ENCODE data around the gene ZFYVE27. TPM values are rescaled to one million over a fixed set of nuclear protein-coding genes. Genes with fewer than 3 reads are reported as not detected.
A peak's percentile ranks its signal among the peaks of the same experiment; 100 is the strongest.

ZFYVE27 gene
- total and polyA plus RNA-seq, 10 of the 15 experiments (the other 5 are each of a cell fraction or from before 2014, with no cell fraction given), result 1.1 to 28.9 (median 21.4) TPM

DNA sequence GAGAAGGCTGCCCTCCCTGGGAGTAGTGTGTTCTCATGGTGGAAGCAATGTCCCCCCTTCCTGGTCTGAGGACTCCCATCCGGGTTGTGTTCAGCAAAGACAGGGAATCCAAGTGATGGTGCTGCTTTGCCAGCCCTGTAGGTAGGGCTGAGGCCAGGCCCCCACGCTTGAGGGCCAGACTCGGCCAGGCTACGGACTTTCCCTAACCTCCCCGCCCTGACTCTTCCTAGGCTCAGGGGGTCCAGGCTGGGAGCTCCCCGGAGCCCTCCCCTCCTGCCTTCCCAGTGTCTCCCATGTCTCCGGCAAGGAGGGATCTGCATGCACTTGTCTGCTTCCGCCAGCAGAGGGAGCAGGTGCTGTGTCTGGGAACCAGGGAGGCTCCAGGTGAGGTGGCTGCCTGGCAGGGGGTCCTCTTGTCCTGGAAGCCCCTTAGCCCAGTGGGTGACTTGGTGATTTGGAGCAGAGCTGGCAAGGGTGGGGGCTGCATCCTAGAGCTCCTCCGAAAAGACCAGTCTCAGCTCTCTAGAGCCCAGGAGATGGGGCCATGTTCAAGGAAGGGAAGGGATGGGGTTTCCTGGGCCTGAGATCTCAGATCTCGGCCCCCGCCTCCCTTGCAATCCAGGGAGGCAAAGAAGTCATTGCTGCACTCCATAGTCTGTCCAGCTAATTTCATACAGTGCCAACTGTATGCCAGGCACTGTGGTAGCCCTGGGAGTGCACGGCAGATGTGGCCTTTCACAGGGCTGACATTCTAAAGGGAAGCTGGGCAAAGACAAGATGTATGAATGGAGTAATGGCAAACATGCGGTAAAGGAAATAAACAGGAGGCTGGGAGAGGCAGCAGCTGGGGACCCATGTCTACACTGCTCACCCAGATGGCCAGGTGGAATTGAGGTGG is 55.1 kb downstream of the ZFYVE27 start:
- Histone ChIP-seq H3K27me3 (replicated peaks in 1 of 2; ENCODE audit: control insufficient read depth in 2 of 2, insufficient read depth in 2 of 2, low read length in 1 of 2) (peaks cover 0 to 3% of the 10 kb centered on the region in 2 experiments; a peak in 1 of 4 replicates), H3K9ac (ENCODE audit: control insufficient read depth, insufficient read depth, low read length) (no peak overlapping the region), H3K4me3 (no peak overlapping the region), H3K4me2 (ENCODE audit: control insufficient read depth, insufficient read depth) (no peak overlapping the region), H3K9me3 (replicated peaks; ENCODE audit: control insufficient read depth, insufficient read depth, low read length) (no peaks in the 10 kb centered on the region), H2AFZ (ENCODE audit: control insufficient read depth, low read depth, low read length) (no peak overlapping the region), H4K20me1 (ENCODE audit: control insufficient read depth, insufficient read depth) (no peaks in the 10 kb centered on the region), H3K79me2 (ENCODE audit: control insufficient read depth, insufficient read depth, low read length) (no peaks in the 10 kb centered on the region), H3K36me3 (ENCODE audit: control insufficient read depth in 2 of 2, insufficient read depth in 2 of 2, low read length in 1 of 2) (no peaks in the 10 kb centered on the region), H3K27ac (ENCODE audit: control insufficient read depth, insufficient read depth) (no peak overlapping the region), H3K4me1 (ENCODE audit: control insufficient read depth, insufficient read depth, low read length) (no peaks in the 10 kb centered on the region)
- WGBS (ENCODE audit: insufficient coverage, insufficient replicate concordance, low lambda C conversion rate, missing lambda C conversion rate), result 7% methylated on average over 13 of the region's 13 CpGs
- ATAC-seq (peak; percentile 95), DNase-seq (ENCODE audit: low read depth, low spot score) (no peak), FAIRE-seq (peak; percentile 89)
- ChIA-PET CTCF (interaction anchor here (0.7 to 5.1 kb wide), 10 partner anchors 14 to 250 kb away, joined by 3 to 42 read pairs (median 4); no protein-coding TSS in a partner anchor), POLR2A (no interaction called here), SMC1A (ENCODE audit: uncharacterized antibody, unreplicated experiment) (interaction anchor here (1.4 kb wide), 1 partner anchor 83 kb away, joined by 3 read pairs; no protein-coding TSS in a partner anchor), RAD21 (ENCODE audit: unreplicated experiment) (interaction anchor here (1.7 kb wide), 1 partner anchor 76 kb away, joined by 5 read pairs; no protein-coding TSS in a partner anchor)
- in situ Hi-C loops (cut with MboI) (no loop called here), intact Hi-C loops (cut with micrococcal nuclease; ENCODE audit: unreplicated experiment) (loop anchor here (1.0 to 5.0 kb wide), 2 partner anchors 77 to 250 kb away; no protein-coding TSS in a partner anchor)
- BruUV-seq (replicated peaks), result no TSS peak
- TF ChIP-seq ZNF274 (IDR thresholded peaks at IDR 0.05; ENCODE audit: insufficient read depth, insufficient read length), result no peak
- TF ChIP-seq RAD21 (IDR thresholded peaks at IDR 0.05; ENCODE audit: insufficient read depth, low read depth, low read length), result peak; percentile 72
- no peak for TF ChIP-seq BHLHE40 (IDR thresholded peaks at IDR 0.05; ENCODE audit: borderline replicate concordance in 1 of 2, low read depth in 2 of 2, low read length in 1 of 2)
- TF ChIP-seq SUZ12 (IDR thresholded peaks at IDR 0.05; ENCODE audit: unreplicated experiment), result no peak
- TF ChIP-seq, protein P1, sequence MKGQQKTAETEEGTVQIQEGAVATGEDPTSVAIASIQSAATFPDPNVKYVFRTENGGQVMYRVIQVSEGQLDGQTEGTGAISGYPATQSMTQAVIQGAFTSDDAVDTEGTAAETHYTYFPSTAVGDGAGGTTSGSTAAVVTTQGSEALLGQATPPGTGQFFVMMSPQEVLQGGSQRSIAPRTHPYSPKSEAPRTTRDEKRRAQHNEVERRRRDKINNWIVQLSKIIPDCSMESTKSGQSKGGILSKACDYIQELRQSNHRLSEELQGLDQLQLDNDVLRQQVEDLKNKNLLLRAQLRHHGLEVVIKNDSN (IDR thresholded peaks at IDR 0.05; ENCODE audit: borderline replicate concordance, extremely low read length, insufficient read depth, low read depth, low read length), result no peak
- TF ChIP-seq TCF3 (IDR thresholded peaks at IDR 0.05; ENCODE audit: borderline replicate concordance, insufficient read depth, low read depth, low read length), result 0 out of 2 replicates have a peak, but pooled peaks have one; percentile 12
- TF ChIP-seq STAT1 (conservative IDR thresholded peaks at IDR 0.05), result 0 out of 2 replicates have a peak, but pooled peaks have one; percentile 64
- no peak for TF ChIP-seq POLR2A (IDR thresholded peaks at IDR 0.05; ENCODE audit: low read depth, low read length)
- TF ChIP-seq, protein P2, sequence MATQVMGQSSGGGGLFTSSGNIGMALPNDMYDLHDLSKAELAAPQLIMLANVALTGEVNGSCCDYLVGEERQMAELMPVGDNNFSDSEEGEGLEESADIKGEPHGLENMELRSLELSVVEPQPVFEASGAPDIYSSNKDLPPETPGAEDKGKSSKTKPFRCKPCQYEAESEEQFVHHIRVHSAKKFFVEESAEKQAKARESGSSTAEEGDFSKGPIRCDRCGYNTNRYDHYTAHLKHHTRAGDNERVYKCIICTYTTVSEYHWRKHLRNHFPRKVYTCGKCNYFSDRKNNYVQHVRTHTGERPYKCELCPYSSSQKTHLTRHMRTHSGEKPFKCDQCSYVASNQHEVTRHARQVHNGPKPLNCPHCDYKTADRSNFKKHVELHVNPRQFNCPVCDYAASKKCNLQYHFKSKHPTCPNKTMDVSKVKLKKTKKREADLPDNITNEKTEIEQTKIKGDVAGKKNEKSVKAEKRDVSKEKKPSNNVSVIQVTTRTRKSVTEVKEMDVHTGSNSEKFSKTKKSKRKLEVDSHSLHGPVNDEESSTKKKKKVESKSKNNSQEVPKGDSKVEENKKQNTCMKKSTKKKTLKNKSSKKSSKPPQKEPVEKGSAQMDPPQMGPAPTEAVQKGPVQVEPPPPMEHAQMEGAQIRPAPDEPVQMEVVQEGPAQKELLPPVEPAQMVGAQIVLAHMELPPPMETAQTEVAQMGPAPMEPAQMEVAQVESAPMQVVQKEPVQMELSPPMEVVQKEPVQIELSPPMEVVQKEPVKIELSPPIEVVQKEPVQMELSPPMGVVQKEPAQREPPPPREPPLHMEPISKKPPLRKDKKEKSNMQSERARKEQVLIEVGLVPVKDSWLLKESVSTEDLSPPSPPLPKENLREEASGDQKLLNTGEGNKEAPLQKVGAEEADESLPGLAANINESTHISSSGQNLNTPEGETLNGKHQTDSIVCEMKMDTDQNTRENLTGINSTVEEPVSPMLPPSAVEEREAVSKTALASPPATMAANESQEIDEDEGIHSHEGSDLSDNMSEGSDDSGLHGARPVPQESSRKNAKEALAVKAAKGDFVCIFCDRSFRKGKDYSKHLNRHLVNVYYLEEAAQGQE (IDR thresholded peaks at IDR 0.05; ENCODE audit: low read depth, low read length), result no peak
- 0 out of 2 replicates have a peak, but pooled peaks have one; percentile 30 for TF ChIP-seq LARP7 (IDR thresholded peaks at IDR 0.05)
- no peak for TF ChIP-seq NBN (IDR thresholded peaks at IDR 0.05)
- TF ChIP-seq, protein P3, sequence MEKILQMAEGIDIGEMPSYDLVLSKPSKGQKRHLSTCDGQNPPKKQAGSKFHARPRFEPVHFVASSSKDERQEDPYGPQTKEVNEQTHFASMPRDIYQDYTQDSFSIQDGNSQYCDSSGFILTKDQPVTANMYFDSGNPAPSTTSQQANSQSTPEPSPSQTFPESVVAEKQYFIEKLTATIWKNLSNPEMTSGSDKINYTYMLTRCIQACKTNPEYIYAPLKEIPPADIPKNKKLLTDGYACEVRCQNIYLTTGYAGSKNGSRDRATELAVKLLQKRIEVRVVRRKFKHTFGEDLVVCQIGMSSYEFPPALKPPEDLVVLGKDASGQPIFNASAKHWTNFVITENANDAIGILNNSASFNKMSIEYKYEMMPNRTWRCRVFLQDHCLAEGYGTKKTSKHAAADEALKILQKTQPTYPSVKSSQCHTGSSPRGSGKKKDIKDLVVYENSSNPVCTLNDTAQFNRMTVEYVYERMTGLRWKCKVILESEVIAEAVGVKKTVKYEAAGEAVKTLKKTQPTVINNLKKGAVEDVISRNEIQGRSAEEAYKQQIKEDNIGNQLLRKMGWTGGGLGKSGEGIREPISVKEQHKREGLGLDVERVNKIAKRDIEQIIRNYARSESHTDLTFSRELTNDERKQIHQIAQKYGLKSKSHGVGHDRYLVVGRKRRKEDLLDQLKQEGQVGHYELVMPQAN (conservative IDR thresholded peaks at IDR 0.05), result no peak
- TF ChIP-seq, protein P4, sequence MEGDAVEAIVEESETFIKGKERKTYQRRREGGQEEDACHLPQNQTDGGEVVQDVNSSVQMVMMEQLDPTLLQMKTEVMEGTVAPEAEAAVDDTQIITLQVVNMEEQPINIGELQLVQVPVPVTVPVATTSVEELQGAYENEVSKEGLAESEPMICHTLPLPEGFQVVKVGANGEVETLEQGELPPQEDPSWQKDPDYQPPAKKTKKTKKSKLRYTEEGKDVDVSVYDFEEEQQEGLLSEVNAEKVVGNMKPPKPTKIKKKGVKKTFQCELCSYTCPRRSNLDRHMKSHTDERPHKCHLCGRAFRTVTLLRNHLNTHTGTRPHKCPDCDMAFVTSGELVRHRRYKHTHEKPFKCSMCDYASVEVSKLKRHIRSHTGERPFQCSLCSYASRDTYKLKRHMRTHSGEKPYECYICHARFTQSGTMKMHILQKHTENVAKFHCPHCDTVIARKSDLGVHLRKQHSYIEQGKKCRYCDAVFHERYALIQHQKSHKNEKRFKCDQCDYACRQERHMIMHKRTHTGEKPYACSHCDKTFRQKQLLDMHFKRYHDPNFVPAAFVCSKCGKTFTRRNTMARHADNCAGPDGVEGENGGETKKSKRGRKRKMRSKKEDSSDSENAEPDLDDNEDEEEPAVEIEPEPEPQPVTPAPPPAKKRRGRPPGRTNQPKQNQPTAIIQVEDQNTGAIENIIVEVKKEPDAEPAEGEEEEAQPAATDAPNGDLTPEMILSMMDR (IDR thresholded peaks at IDR 0.05 in 2 of 3, conservative IDR thresholded peaks at IDR 0.05 in 1 of 3; ENCODE audit: control insufficient read depth in 2 of 3, extremely low read depth in 1 of 3, insufficient read depth in 1 of 3, low read depth in 3 of 3, low read length in 3 of 3), result peak; percentile 83 to 95 (median 93)
